ENCODE results near the gene AURKAIP1. TPM values are rescaled to one million over a fixed set of nuclear protein-coding genes. Genes with fewer than 3 reads are reported as not detected.
"Not testable (repeated sequence)": the region's sequence is repeated elsewhere in the genome, so short reads cannot be mapped to it uniquely, and the experiment has no call there.

Gene AURKAIP1
- total and polyA plus RNA-seq, 9 donors, result 6.0 to 94.0 (median 73.2) TPM

GRCh38 chr1:1373051-1373814 is 1.8 kb downstream of the AURKAIP1 start:
- H3K4me1 ChIP-seq (ENCODE audit: insufficient read depth), result peaks cover 7% of the 10 kb centered on the region
- 81 to 84% (median 82%) methylated on average over 26 of the region's 26 CpGs for WGBS, 3 donors
- H3K9me3 ChIP-seq, result no peaks in the 10 kb centered on the region
- intact Hi-C loops (cut with DNase I), result loop anchor here in 2 of 4 donors (10.0 kb wide), 2 partner anchors 132 to 258 kb away; partner anchors contain the start of gene C1orf159 (in 1 of the 2)
- peak in 2 of 5 donors; percentile 50 to 53 for DNase-seq
- H3K27me3 ChIP-seq, result no peaks in the 10 kb centered on the region
- H3K36me3 ChIP-seq, result no peaks in the 10 kb centered on the region
- no peak overlapping the region for H3K4me3 ChIP-seq
- TF ChIP-seq EP300 (IDR thresholded peaks at IDR 0.05), result no peak
- no peak for TF ChIP-seq CTCF (IDR thresholded peaks at IDR 0.05)
- no peak for TF ChIP-seq POLR2A (IDR thresholded peaks at IDR 0.05)
- no peak overlapping the region for H3K27ac ChIP-seq

GRCh38 chr1:1371746-1372711 is 3.0 kb downstream of the AURKAIP1 start:
- peak; percentile 64 to 85 (median 78) for DNase-seq
- 24 to 27% (median 24%) methylated on average over 22 to 26 of the region's 26 CpGs for WGBS, 3 donors
- TF ChIP-seq CTCF (IDR thresholded peaks at IDR 0.05), result peak; percentile 87 to 90 (median 90)
- TF ChIP-seq EP300 (IDR thresholded peaks at IDR 0.05), result no peak
- no peaks in the 10 kb centered on the region for H3K27me3 ChIP-seq
- no peaks in the 10 kb centered on the region for H3K9me3 ChIP-seq
- intact Hi-C loops (cut with DNase I), result loop anchor here in 2 of 4 donors (10.0 kb wide), 2 partner anchors 133 to 257 kb away; partner anchors contain the start of gene C1orf159 (in 1 of the 2)
- H3K4me1 ChIP-seq (ENCODE audit: insufficient read depth), result peaks cover 7% of the 10 kb centered on the region
- no peak overlapping the region for H3K4me3 ChIP-seq
- no peaks in the 10 kb centered on the region for H3K36me3 ChIP-seq
- no peak overlapping the region for H3K27ac ChIP-seq

GRCh38 chr1:1371364-1371745 is 3.7 kb downstream of the AURKAIP1 start:
- intact Hi-C loops (cut with DNase I), result loop anchor here in 2 of 4 donors (10.0 kb wide), 2 partner anchors 133 to 257 kb away; partner anchors contain the start of gene C1orf159 (in 1 of the 2)
- Histone ChIP-seq H3K4me3 (no peak overlapping the region), H3K27ac (no peak overlapping the region), H3K27me3 (no peaks in the 10 kb centered on the region), H3K36me3 (no peaks in the 10 kb centered on the region), H3K4me1 (ENCODE audit: insufficient read depth) (peaks cover 7% of the 10 kb centered on the region), H3K9me3 (no peaks in the 10 kb centered on the region)
- 49 to 55% (median 55%) methylated on average over 12 of the region's 12 CpGs for WGBS, 3 donors
- TF ChIP-seq EP300 (IDR thresholded peaks at IDR 0.05) (no peak), POLR2A (IDR thresholded peaks at IDR 0.05) (no peak), CTCF (IDR thresholded peaks at IDR 0.05) (no peak)
- DNase-seq, result no peak

- 73 to 83% (median 82%) methylated on average over 16 of the region's 16 CpGs for WGBS, 3 donors
- no peaks in the 10 kb centered on the region for H3K27me3 ChIP-seq
- intact Hi-C loops (cut with DNase I), result loop anchor here in 2 of 4 donors (10.0 kb wide), 2 partner anchors 134 to 256 kb away; partner anchors contain the start of gene C1orf159 (in 1 of the 2)
- no peak for DNase-seq
- TF ChIP-seq POLR2A (IDR thresholded peaks at IDR 0.05), result no peak
- TF ChIP-seq EP300 (IDR thresholded peaks at IDR 0.05), result no peak
- TF ChIP-seq CTCF (IDR thresholded peaks at IDR 0.05), result no peak
- H3K36me3 ChIP-seq, result no peaks in the 10 kb centered on the region
- no peak overlapping the region for H3K4me3 ChIP-seq
- no peak overlapping the region for H3K27ac ChIP-seq
- no peaks in the 10 kb centered on the region for H3K9me3 ChIP-seq
- peaks cover 6% of the 10 kb centered on the region for H3K4me1 ChIP-seq (ENCODE audit: insufficient read depth)
Observed at GRCh38 chr1:1370771-1371300, 4.2 kb downstream of the AURKAIP1 start.

GRCh38 chr1:1370094-1370493 is 4.9 kb downstream of the AURKAIP1 start:
- H3K4me1 ChIP-seq (ENCODE audit: insufficient read depth); DNase-seq; H3K27me3 ChIP-seq; H3K9me3 ChIP-seq; H3K27ac ChIP-seq; H3K36me3 ChIP-seq; H3K4me3 ChIP-seq: not testable (repeated sequence)
- intact Hi-C loops (cut with DNase I), result loop anchor here in 2 of 4 donors (10.0 kb wide), 2 partner anchors 135 to 255 kb away; partner anchors contain the start of gene C1orf159 (in 1 of the 2)
- WGBS, 3 donors, result 86 to 87% (median 86%) methylated on average over 14 of the region's 14 CpGs

Data from ovary (tissue), 9 donors.